HG03196 (cell line): ENCODE measurements around the gene OTUB2.

Source experiments
- ATAC-seq: cut with Tn5 transposase; IDR thresholded peaks from one replicate; pipeline ENCODE4 v1.9.1; 2021; ENCODE audit not compliant: unreplicated experiment

The OTUB2 gene

DNA sequence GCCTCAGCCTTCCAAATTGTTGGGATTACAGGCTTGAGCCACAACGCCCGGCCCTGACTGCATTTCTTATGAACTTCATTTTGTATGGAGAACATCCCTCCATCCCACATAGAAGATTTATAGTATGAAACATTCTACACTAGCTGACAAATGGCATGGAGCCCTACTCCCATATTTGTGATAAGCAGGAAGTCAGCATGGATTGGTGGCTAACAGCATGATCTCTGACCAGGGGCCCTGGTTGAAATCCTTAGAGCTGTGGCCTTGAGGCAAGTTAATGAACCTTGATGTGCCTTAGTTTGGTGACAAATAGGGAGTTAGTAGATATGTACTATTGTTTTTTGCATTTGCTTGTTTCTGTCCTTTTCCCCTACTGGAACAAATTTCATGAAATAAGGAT, 67.3 kb downstream of the OTUB2 start:
- ATAC-seq, result no peak

DNA sequence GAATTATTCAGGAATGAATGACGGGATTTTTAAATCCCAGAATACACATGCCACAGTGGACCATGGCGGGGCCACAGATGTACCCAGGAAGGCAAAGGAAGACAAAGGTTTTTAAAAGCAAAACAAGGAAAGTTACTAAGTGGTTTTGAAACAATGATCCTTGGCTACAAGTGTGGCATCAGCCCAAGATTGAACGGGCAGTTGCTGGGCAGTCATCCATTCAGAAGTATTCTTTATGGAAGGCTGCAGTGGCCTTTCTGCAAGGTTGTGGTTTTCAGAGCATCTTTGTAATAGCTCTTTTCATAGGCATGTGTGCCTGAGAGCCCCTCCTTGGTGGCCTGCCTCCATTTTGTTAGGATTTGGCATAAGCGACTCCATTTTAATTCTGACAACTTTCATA, 71.0 kb downstream of the OTUB2 start:
- no peak for ATAC-seq
